Tibial nerve (tissue), 4 donors: ENCODE results near the gene FNDC11.

Source experiments
- EP300 ChIP-seq, 2 donors: sonication (generic); formaldehyde crosslinking; IDR thresholded peaks; one replicate each; pipeline ENCODE4 v1.6.1; 2017; ENCODE audit warnings: antibody characterized with exemption in 2 of 2, mild to moderate bottlenecking in 1 of 2
- POLR2A ChIP-seq, 2 donors: fragments of 450-650 bp; IDR thresholded peaks; one replicate each; pipeline ENCODE4 v1.6.1; 2017; ENCODE audit warnings: antibody characterized with exemption in 2 of 2, mild to moderate bottlenecking in 2 of 2, moderate library complexity in 2 of 2
- TF ChIP-seq, protein P1 (sequence below), 5 experiments: fragments of 200-600 bp in 3 of 5; fragments of 450-650 bp in 2 of 5; sonication (generic) in 3 of 5; IDR thresholded peaks; one replicate each; pipeline ENCODE4 v1.5.1; 2016 to 2019; ENCODE audit warnings: antibody characterized with exemption in 5 of 5, mild to moderate bottlenecking in 3 of 5, moderate library complexity in 2 of 5

DNA sequence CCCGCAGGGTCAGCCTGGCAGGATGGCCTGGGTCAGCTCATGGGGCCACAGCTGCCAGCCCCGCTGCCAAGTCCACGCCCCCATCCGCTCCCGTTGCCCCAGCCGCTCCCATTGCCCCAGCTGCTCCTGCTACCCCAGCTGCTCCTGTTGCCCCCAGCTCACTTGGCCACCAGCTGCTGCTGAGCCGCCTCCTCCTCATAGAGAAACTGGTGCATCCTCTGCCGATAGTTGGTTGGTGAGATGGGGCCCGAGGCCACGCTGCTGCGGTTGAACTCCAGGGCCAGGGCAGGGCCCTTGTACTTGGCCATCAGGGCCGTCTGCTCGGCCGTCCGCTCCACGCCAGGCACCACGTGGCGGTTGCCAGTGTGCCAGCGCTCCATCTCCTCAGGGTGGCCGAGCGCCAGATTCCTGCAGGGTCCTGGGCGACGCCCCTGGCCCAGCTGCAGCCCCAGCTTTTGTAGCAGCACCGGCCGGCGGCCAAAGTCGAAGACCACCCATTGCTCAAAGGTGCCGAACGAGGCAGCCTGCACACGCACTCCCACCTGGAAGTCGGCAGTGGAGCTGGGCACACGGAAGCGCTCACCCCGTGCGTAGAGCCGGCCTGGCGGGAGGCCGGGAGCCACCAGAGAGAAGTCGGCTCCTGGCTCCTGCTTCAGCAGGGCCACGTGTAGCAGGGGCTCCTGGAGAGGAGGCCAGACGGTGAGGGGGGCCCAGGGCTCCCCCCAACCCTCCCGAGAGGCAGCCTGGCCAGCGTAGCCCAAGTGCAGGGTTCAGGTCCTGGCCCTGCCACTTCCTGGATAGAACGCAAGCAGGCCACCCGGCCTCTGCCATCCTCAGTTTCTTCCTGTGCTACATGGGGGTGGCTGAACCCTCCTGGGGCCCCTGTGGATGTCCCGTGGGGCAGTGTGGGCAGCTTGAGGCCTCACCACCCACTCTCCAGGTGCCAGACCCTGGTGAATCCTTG lies 15.3 kb downstream of the FNDC11 start:
- TF ChIP-seq, protein P1, sequence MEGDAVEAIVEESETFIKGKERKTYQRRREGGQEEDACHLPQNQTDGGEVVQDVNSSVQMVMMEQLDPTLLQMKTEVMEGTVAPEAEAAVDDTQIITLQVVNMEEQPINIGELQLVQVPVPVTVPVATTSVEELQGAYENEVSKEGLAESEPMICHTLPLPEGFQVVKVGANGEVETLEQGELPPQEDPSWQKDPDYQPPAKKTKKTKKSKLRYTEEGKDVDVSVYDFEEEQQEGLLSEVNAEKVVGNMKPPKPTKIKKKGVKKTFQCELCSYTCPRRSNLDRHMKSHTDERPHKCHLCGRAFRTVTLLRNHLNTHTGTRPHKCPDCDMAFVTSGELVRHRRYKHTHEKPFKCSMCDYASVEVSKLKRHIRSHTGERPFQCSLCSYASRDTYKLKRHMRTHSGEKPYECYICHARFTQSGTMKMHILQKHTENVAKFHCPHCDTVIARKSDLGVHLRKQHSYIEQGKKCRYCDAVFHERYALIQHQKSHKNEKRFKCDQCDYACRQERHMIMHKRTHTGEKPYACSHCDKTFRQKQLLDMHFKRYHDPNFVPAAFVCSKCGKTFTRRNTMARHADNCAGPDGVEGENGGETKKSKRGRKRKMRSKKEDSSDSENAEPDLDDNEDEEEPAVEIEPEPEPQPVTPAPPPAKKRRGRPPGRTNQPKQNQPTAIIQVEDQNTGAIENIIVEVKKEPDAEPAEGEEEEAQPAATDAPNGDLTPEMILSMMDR (IDR thresholded peaks at IDR 0.05), result no peak
- no peak for TF ChIP-seq POLR2A (IDR thresholded peaks at IDR 0.05)
- no peak for TF ChIP-seq EP300 (IDR thresholded peaks at IDR 0.05)
